Parathyroid adenoma (tissue), 2 donors: Measurements from ENCODE around the gene MAPKAPK3.

Source experiments
- H2AFZ ChIP-seq: fragments of 300-600 bp; sonication (generic); one replicate; pipeline ENCODE4 v1.7.0; 2017; ENCODE audit warnings: antibody characterized with exemption, mild to moderate bottlenecking
- H3K27ac ChIP-seq: fragments of 300-600 bp; sonication (generic); one replicate; pipeline ENCODE4 v1.7.0; 2017
- H3K27me3 ChIP-seq: fragments of 300-600 bp; sonication (generic); one replicate; pipeline ENCODE4 v1.7.0; 2017; ENCODE audit warnings: low read length; ENCODE audit not compliant: control insufficient read depth, insufficient read depth
- H3K36me3 ChIP-seq: fragments of 300-600 bp; sonication (generic); one replicate; pipeline ENCODE4 v1.7.0; 2017; ENCODE audit warnings: low read length; ENCODE audit not compliant: control insufficient read depth, insufficient read depth
- H3K4me1 ChIP-seq: fragments of 300-600 bp; sonication (generic); one replicate; pipeline ENCODE4 v1.7.0; 2017; ENCODE audit warnings: control low read depth
- H3K4me2 ChIP-seq: fragments of 300-600 bp; sonication (generic); one replicate; pipeline ENCODE4 v1.7.0; 2017; ENCODE audit warnings: low read length
- H3K4me3 ChIP-seq: fragments of 300-600 bp; sonication (generic); one replicate; pipeline ENCODE4 v1.7.0; 2017; ENCODE audit warnings: low read depth, low read length
- H3K79me2 ChIP-seq: fragments of 300-600 bp; sonication (generic); one replicate; pipeline ENCODE4 v1.7.0; 2017; ENCODE audit warnings: control low read depth
- H3K9ac ChIP-seq: fragments of 300-600 bp; sonication (generic); one replicate; pipeline ENCODE4 v1.7.0; 2017; ENCODE audit warnings: mild to moderate bottlenecking
- H3K9me3 ChIP-seq: fragments of 300-600 bp; sonication (generic); one replicate; pipeline ENCODE4 v1.7.0; 2017; ENCODE audit warnings: low read length; ENCODE audit not compliant: control insufficient read depth
- TF ChIP-seq, protein P1 (sequence below): fragments of 300-600 bp; sonication (generic); IDR thresholded peaks from one replicate; pipeline ENCODE4 v1.7.0; 2017; ENCODE audit warnings: antibody characterized with exemption, mild to moderate bottlenecking
- donor health status: primary hyperparathyroidism.

Gene MAPKAPK3

DNA sequence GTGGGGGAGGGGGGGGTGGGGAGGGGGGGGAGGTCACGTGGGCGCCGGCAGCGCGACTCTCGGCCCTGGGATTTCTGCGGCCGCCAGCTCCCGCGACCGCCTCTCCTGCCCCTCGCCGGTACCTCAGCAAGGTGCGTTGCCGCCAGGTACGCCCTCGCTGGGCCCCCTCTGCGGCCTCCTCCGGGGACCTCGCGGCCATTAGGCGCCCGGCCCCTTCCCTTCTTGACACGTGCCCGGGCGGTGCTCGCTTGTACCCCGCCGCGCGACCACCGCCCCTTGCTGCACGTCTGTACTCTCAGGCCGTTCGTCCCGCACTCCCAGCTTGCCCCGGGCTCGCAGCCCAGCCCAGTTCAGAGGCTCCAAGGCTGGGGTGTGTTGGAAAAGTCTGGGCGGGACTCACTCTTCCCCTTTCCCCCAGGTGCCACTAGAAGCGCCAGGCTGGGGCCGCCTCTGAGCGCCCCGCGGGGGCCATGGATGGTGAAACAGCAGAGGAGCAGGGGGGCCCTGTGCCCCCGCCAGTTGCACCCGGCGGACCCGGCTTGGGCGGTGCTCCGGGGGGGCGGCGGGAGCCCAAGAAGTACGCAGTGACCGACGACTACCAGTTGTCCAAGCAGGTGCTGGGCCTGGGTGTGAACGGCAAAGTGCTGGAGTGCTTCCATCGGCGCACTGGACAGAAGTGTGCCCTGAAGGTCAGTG, at the start of gene MAPKAPK3:
Gene MAPKAPK3, plus strand, starts transcription at position 56 of the 696 bp plus-strand sequence. Its CDS starts 415 bp downstream, at position 471.
- no peaks in the 10 kb centered on the region for H3K9me3 ChIP-seq
- H3K9ac ChIP-seq = peak within 1 kb of the TSS; percentile 82
- peak within 1 kb of the TSS; percentile 79 for H3K4me3 ChIP-seq
- peak within 1 kb of the TSS; percentile 87 for H3K4me2 ChIP-seq
- H3K27ac ChIP-seq = peak within 1 kb of the TSS; percentile 91
- H3K4me1 ChIP-seq = peaks cover 23% of the 10 kb centered on the region
- H2AFZ ChIP-seq = peak within 1 kb of the TSS; percentile 92
- H3K36me3 ChIP-seq = no peaks in the 10 kb centered on the region
- no peaks in the 10 kb centered on the region for H3K27me3 ChIP-seq
- TF ChIP-seq, protein P1, sequence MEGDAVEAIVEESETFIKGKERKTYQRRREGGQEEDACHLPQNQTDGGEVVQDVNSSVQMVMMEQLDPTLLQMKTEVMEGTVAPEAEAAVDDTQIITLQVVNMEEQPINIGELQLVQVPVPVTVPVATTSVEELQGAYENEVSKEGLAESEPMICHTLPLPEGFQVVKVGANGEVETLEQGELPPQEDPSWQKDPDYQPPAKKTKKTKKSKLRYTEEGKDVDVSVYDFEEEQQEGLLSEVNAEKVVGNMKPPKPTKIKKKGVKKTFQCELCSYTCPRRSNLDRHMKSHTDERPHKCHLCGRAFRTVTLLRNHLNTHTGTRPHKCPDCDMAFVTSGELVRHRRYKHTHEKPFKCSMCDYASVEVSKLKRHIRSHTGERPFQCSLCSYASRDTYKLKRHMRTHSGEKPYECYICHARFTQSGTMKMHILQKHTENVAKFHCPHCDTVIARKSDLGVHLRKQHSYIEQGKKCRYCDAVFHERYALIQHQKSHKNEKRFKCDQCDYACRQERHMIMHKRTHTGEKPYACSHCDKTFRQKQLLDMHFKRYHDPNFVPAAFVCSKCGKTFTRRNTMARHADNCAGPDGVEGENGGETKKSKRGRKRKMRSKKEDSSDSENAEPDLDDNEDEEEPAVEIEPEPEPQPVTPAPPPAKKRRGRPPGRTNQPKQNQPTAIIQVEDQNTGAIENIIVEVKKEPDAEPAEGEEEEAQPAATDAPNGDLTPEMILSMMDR = no peak
- peaks cover 26% of the 10 kb centered on the region for H3K79me2 ChIP-seq

DNA sequence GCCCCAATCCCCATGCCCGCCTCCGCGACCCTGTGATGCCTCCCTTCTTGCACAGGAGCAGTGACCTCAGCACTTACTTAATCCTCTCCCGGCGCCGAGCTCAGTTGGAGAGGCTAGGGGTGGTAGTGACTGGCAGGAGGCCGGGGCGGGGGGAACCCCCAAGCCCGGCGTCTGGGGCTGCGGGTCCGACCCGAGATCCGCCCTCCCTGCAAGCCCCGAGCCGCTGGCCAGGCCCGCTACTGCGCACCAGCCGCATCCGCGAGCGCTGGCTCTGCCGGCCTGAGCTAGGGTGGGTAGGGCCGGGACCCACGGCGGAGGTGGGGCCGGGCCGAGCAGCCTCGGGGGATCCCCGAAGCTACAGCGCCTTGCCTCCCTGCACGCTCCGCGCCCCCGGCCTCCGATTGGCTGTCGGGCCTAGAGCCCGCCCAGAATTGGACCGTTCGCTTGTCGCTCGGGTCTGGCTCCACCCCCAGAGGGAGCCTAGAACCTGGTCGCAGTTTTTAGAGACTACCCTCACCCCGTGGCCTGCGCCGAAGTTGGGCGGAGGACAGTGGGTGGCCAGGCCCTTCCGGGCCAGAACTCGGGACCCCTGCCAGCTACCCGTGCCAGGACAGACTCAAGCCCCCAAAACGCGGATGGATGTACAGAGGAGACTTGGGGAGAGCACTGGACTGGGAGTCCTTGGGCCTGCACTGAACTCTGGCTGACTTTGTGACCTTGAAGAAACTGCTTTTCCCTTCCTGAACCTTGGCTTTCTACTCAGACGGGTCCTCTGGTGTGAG, 49.4 kb upstream of the MAPKAPK3 start, which contains the start of gene C3orf18:
Gene C3orf18, minus strand, starts transcription at position 362 of the 782 bp plus-strand sequence. CDS start 2,048 bp downstream, outside the sequence.
- Histone ChIP-seq H3K27me3 (no peaks in the 10 kb centered on the region), H3K79me2 (no peaks in the 10 kb centered on the region), H3K9ac (peak within 1 kb of the TSS; percentile 54), H3K4me2 (peak within 1 kb of the TSS; percentile 95), H2AFZ (peak within 1 kb of the TSS; percentile 87), H3K9me3 (no peaks in the 10 kb centered on the region), H3K4me3 (peak within 1 kb of the TSS; percentile 74), H3K4me1 (peaks cover 16% of the 10 kb centered on the region), H3K36me3 (no peaks in the 10 kb centered on the region), H3K27ac (peak within 1 kb of the TSS; percentile 45)
- TF ChIP-seq, protein P1 = no peak

DNA sequence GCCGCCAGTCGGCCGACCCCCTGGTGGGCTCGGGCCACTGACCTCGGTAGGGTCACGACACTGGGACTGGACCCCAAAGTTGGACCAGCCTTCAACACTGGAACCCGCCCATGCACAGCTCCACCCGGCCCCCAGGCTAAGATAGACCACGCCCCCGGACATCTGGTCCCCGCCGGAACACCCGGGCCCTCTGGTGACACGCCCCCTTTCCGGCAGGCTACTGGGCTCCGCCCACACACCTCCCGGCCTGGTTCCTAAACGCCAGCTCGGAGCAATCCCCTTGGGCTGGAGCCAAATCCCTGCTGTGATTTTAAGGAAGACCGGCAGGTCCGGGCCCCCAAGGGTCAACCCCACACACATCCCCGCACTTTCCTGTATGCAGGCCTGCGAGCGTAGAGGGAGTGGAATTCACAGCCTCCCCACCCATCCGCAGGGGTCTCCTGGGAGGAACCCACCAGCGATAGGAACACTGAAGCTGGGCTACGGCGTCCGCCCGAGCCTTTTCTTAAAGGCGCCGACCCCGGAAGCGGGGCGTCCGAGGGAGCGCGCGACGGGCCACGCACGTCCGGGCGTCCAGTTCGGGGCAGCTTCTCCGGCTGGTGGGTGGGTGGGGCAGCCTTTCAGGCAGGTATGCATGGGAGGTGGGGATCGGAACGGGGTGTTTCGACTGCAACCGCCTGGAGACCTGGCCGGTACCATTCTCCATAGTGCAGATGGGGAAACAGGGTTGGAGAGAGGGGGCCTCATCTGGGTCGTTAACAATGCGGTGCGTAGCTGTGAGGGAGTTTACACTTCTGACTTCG, 47.8 kb upstream of the MAPKAPK3 start, which contains the start of gene HEMK1:
Gene HEMK1, plus strand, starts transcription at position 576 of the 803 bp plus-strand sequence. CDS start 1,583 bp downstream, outside the sequence.
- TF ChIP-seq, protein P1 = no peak
- Histone ChIP-seq H3K27me3 (no peaks in the 10 kb centered on the region), H3K4me1 (peaks cover 16% of the 10 kb centered on the region), H3K9me3 (no peaks in the 10 kb centered on the region), H3K4me3 (peak within 1 kb of the TSS; percentile 74), H3K36me3 (no peaks in the 10 kb centered on the region), H3K27ac (peak within 1 kb of the TSS; percentile 90), H3K79me2 (no peaks in the 10 kb centered on the region), H3K9ac (peak within 1 kb of the TSS; percentile 82), H3K4me2 (peak within 1 kb of the TSS; percentile 95), H2AFZ (peak within 1 kb of the TSS; percentile 91)

DNA sequence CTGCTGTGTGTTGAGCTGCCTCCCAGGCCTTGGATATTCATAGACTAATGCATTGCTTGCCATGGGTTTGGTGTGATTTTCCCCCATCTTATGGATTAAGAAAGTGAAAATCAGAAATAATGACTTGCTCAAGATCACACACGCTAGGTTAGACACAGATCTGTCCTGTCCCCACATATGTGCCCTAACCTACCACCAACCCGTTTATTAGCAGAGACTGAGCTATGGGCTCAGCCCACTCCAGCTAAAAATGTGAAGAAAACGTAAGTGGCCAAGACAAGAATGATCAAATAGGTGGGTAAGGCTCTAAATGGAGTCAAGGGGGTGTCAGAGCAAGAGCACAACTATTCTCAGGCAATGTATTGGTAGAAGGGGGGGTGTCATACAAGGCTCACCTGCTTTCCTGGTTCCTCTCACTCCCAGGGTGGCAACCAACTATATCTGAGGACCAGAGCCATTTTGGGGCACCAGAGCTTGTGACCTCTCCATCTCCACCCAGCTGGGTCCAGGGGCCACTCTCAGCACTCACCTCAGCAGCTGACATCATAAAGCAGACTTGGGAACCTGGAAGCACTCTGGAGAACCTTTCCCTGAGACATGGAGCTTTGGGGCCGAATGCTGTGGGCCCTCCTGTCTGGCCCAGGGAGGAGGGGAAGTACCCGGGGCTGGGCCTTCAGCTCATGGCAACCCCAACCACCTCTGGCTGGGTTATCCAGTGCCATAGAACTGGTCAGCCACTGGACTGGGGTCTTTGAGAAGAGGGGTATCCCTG, 46.3 kb upstream of the MAPKAPK3 start:
- Histone ChIP-seq H3K27ac (no peak overlapping the region), H3K4me1 (peaks cover 16% of the 10 kb centered on the region), H3K9ac (no peak overlapping the region), H3K79me2 (no peaks in the 10 kb centered on the region), H3K4me3 (no peak overlapping the region), H3K27me3 (no peaks in the 10 kb centered on the region), H3K36me3 (no peaks in the 10 kb centered on the region), H3K4me2 (no peak overlapping the region), H2AFZ (no peak overlapping the region), H3K9me3 (no peaks in the 10 kb centered on the region)
- TF ChIP-seq, protein P1 = no peak
